GM21381 (cell line): Measurements from ENCODE around the gene LZTS2.

Experiments used
- ATAC-seq: cut with Tn5 transposase; IDR thresholded peaks from one replicate; pipeline ENCODE4 v1.9.1; 2021; ENCODE audit warnings: mild to moderate bottlenecking, moderate library complexity; ENCODE audit not compliant: unreplicated experiment

The LZTS2 gene

DNA sequence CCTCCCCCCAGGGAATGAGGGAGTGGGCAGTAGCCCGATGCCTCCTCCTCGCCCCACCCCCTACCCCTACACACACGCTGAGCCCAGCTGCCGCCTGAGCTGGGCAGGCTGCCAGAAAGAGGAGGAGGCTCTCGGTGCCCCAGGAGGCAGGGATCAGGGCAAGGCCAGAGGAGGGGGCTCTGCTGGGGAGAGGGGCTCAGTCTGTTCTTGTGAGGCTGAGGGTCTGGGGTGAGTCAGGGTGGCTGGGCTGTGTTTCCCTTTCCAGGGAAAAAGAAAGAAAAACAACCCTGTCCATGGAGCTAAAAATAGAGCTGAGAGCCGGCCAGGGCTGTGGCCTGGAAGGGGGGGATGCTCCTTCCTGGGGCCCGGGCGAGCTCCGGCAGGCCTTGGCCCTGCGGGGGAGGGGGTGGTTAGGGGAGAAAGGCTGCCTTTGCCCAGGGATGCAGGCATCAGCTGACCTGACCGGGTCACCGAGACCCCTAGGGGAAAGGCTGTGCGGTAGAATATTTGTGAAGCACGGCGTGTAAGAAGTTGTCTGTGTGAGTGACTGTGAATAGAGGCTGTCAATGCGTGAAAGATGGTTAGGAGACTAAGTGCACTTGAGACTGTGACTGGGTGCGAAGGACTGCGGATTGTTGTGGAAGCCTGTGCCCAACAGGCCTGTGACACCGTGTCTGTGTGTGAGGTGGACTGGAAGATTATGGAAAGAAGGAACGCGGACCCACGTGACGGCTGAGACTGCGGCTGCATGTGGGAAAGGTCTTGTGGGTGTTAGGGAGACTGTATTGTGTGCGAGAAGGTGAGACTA, 1.2 kb upstream of the LZTS2 start:
- peak; percentile 29 for ATAC-seq

DNA sequence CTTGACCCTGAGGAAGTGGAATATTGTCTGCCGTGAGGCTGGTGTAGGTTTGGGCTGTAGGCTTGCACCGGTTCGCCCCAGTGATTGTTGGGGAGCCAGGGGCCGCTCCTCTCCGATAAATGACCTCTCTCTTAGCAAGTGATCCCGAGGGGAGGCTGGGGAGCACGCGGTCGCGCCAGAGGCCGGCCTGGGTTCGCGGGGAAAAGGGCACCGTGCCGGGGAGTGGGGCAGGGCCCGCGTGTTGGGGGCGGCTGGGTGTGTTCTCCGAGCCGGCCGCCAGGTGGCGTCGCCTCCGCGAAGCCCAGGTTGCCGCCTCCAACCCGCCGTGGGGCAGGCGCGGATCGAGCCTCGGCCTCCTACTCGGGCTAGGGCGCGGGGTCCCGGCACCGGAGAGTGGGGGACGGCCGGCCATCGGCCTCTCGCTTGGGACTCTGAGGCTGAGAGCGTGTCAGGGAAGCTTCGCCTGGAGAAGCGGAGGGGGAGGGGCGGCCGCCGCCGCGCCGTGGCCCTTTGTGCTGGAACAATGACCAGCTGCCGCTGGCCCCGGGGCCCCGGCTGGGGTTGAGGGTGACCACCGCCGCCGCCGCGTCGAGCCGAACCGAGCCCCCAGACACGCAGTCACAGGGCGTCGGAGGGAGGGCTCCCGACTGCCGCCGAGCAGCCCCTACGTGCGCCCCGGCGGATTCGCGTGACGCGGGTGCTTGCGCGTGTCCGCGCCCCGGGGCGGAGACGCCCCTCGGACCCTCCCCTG, 442 bp upstream of the LZTS2 start:
- ATAC-seq = no peak

DNA sequence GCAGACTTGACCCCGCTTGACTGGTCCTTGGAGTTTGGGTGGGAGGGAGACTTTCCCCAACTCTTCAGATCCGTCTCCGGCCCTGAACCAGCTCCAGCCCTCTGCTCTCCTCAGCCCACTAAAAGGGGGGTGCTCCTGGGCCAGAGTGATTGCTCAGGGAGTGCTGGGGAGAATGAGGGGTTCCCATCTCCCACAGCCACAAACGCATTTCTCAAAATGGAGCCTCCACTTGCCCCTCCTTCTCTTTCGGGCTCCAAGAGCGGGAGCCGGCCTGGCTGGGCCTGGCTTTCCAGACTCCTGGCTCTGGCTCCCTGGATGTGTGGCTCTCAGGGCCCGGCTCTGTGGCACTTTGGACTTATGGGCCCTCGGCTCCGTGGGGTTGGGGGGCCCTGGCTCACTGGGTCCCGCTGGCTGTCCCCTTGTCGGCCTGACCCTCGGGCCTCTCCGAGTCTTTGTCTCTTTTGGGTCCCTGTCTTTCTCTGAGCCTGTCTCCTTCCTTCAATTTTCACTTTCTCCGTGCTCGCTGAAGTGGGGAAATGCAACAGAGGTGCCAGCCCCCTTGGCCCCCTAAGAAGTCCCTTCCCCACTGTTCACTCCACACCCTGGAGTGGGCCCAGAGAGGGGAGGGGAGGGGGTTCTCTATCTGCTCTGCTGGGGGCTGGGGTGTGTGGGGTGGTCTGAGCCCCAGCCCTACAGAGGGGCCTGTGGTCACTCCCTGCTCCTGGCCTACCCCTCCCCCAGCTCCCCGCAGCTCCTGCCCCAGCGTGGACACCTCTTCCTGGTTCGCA, 713 bp downstream of the LZTS2 start:
- ATAC-seq = no peak

DNA sequence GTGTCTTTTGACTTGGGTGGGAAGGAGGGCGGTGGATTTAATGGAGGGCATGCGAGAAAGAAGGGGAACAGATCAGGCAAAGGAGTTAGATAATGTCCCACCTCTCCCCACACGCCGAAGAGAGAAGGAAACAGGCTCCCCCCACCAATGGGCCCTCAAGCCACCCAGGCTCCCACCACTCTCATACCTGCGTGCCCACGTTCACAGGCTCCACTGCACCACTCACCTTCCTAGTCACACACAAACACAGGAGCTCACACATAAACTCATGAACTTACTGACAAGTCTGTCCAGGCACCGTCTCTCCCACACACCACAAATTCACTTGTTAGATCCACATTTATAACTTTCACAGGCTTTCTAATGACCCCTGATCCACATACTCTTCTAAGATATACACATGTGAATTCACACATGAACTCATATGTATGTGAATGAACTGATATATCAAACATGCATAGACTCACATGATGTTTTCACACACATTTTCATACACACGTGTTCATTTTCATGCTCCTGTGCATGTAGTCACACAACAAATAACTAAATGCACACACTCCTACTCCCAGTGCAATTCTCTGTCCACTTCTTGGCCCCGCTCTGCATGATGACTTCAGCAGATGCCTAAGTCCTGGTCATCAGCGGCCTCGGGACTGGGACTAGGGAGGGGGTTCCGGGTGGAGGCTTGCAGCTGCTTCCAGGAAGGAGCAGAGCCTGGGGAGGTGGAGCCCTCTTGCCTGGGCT, 1.5 kb downstream of the LZTS2 start:
- ATAC-seq = no peak

DNA sequence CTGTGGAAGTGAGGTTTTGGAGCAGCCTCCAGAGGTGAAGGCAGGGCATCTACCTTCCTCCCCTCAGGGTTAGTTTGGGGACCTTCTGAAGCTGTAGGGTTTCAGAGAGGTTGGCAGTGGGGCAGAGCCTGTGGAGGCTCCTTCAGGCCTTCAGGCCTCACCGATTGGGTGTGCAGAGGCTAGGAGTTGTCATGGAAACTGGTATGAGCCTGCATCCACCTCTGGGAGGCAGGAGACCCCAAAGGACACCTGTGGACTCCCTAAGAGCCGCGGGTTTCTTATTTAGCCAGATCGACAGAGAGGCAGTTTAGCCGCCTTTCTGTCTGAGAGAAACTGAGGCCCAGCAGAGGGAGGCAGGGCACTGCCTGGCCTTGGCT, 2.0 kb downstream of the LZTS2 start:
- ATAC-seq = no peak

DNA sequence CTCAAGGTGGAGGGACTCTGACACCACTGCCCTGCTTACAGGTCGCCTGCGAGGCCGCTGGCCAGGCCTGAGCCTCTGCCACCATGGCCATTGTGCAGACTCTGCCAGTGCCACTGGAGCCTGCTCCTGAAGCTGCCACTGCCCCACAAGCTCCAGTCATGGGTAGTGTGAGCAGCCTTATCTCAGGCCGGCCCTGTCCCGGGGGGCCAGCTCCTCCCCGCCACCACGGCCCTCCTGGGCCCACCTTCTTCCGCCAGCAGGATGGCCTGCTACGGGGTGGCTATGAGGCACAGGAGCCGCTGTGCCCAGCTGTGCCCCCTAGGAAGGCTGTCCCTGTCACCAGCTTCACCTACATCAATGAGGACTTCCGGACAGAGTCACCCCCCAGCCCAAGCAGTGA, 2.8 kb downstream of the LZTS2 start:
- no peak for ATAC-seq

DNA sequence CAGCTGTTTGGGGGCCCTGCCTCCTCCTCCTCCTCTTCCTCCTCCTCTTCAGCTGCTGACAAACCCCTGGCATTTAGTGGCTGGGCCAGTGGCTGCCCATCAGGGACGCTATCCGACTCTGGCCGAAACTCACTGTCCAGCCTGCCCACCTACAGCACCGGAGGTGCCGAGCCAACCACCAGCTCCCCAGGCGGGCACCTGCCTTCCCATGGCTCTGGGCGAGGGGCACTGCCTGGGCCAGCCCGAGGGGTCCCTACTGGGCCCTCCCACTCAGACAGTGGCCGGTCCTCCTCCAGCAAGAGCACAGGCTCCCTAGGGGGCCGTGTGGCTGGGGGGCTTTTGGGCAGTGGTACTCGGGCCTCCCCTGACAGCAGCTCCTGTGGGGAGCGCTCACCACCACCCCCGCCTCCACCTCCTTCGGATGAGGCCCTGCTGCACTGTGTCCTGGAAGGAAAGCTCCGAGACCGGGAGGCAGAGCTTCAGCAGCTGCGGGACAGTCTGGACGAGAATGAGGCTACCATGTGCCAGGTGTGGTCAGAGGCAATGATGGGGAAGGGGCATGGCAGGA, 4.1 kb downstream of the LZTS2 start:
- no peak for ATAC-seq

DNA sequence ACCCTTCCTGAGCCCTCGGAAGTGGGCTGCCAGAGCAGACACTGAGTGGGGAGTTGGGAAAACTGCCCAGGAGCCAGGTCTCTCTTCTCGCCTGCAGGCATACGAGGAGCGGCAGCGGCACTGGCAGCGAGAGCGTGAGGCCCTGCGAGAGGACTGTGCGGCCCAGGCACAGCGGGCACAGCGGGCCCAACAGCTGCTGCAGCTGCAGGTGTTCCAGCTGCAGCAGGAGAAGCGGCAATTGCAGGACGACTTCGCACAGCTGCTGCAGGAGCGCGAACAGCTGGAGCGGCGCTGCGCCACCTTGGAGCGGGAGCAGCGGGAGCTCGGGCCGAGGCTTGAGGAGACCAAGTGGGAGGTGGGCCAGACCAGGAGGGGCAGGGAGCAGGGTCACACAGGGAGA, 5.8 kb downstream of the LZTS2 start:
- no peak for ATAC-seq

DNA sequence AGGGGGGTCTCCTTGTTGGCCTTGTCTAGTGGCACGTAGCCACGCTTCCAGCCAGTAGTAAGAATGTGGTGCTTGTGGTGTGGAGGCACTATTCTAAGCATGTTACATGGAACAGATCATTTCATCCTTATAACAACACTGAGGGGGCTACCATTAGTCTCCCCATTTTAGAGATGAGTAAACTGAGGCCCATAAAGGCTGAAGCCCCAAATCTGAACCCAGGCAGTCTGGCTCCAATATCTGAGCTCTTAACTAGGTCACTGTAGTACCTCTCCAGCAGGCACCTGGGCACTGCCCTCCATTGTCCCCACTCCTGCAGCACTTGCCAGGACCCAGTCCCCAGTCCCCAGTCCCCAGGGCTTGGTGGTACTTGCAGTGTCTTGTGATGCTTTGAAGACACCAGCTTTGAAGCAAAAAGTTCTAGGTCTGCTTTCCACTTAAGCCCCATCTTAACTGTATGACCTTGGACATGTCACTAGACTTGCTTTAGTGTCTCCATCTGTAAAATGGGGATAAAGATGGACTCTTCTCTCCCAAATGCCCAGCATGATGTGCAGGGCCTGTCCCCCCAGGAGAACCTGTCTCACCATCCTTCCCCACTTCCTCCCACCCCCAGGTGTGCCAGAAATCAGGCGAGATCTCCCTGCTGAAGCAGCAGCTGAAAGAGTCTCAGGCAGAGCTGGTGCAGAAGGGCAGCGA, 6.4 kb downstream of the LZTS2 start:
- ATAC-seq = no peak

DNA sequence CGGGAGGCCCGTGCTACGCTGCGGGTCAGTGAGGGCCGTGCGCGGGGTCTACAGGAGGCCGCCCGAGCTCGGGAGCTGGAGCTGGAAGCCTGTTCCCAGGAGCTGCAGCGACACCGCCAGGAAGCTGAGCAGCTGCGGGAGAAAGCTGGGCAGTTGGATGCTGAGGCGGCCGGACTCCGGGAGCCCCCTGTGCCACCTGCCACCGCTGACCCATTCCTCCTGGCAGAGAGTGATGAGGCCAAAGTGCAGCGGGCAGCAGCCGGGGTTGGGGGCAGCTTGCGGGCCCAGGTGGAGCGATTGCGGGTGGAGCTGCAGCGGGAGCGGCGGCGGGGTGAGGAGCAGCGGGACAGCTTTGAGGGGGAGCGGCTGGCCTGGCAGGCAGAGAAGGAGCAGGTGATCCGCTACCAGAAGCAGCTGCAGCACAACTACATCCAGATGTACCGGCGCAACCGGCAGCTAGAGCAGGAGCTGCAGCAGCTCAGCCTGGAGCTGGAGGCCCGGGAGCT, 7.0 kb downstream of the LZTS2 start:
- no peak for ATAC-seq

DNA sequence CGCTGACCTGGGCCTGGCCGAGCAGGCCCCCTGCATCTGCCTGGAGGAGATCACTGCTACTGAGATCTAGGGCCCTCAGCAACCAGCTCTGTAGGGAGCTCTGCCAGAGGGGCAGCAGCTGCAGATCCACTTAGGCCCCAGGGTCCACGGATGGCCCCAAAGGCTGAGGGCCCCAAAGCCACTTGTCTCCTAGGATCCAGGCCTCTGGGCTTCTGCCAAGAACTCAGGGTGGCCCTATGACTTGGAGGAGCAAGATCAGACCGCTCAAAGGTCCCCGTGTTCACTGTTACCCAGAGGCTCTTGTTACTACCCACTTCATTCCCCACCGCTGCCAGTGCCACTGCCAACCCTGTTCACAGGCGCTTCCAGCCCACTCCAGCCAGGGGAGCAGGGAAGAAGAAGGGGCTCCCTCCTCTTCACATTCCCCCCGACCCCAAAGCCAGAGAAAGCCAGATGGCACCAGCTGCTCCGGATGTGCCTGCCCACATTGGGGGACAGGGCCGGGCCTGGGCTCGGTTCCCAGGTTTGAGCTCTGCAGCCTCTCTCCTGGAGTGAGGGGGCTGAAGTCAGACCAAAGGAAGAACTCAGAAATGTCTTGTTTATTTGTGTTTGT, 7.6 kb downstream of the LZTS2 start:
- no peak for ATAC-seq

DNA sequence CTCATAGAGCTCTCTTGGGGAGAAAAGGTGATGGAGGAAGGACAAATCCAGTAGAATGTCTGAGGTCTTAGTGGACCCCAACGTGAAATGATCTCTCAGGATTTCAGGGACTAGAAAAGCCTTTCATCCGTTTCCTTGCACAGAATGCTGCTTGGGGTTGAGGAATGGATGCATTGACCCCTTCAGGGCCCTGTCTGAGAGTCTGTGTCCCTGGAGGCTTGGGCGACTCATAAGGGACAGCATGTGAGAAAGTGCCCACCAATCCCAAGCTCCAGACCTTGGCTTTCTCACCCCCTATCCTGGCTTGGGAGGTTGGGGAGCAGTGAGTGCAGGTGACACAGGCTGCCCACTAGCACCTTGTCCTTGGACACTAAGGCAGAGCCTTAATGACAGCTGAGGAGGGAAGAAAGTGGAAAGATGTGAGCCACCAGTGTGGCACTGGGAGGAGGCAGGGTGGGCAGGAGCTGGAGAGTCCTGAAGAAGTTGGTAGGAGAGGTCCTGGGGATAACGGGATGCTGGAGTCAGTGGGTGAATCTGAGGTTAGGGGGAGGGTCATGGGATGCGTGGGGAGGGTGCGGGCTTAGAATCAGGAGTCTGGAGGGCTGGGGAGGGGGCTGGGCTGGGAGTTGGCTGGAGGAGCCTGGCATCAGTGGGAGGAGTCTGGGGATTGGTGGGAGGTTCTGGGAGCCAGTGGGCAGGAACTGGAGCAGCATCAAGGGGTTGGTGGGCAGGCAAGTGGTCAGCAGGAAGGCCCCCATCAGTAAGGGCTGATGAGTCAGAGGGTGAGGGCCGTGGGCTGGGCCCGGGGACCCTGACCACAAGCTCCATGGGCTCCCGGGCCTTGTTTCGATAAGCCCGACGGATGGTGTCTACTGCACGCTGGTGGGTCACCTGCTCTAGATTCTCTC, 8.6 kb downstream of the LZTS2 start:
- no peak for ATAC-seq

DNA sequence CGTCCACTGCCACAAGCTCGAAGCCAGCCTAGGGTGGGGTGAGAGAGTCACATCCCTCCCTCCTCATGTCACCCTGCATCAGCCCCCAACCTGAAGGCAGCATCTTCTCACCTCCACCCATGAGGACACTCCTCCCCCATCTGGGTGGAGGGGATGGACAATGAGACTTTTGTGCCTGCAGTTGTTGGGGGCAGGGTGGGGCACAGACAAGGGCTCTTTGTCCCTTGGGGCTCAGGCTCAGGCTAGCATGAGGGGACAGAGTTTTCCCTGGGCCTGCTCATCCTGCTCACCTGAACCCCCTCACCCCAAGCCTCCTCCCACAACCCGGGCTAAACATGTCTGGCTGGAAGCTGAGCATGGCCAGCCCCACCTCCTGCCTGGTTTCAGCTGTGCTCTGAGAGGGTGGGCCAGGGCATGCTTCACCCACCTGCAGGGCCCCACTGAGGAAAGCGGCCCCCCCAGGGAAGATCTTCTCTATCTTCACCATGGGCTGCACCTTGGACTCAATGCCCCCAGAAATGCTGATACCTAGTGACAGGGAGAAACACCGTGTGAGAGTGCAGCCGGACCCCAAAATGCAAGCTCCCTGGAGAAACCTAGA, 9.3 kb downstream of the LZTS2 start:
- ATAC-seq = no peak

DNA sequence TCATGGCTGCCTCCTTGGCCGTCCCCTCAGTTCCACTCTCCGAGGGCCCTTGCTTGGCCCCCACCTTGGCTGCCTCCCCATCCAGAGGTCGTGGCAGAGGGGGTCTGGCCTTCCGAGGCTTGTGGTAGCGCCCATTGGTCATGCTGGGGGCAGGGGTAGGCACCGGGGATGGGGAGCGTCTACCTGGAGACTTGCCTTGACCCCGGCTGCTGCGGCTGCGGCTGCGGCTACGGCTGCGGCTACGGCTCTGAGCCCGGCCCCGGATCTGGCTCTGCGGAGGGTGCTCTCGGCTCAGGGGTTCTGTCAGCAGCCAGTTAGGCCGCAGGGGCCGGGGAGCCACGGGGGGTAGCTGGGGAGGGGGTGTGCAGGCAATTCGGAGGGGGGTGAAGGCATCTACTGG, 10.7 kb downstream of the LZTS2 start:
- no peak for ATAC-seq

DNA sequence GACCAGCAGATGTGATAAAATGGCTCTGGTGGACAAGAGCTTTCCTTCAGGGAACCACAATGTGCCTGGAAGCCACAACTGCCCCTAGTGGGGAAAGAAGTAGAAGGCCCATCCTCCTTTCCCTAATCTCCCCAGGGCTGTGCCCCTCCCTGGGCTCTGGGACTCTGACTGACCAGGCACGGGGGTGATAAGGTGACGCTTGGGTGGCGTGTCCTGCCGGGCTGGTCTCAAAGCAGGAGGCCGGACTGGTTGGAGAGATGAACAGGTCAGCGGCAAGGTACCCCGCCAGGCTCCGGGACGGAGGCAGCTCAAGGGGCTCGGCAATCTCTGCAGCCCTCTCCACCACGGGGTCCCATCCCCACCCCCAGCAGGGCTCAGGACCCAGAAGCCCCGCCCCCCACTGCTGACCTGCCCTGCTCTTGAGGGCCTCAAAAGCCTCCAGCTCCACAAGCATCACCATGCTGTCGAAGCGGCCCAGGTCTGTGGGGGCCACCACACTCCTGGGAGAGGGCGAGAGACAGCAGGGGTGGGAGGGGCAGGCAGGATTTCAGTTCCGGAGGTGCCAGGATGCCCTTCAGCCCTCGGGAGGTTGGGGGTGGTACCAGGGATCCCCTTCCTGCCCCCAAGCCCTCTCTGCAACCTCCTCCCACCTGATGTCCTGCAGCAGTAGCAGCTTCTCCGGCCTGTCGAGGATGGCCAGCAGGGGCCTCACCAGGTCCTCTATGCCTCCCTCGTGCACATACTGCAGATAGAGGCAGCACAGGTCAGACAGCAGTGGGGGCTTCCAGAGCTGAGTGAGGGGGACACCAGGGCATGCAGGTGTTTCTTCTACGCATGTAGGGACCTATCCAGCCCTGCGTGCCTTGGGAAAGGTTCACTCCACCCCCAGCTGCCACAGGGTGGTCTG, 12.2 kb downstream of the LZTS2 start:
- no peak for ATAC-seq

DNA sequence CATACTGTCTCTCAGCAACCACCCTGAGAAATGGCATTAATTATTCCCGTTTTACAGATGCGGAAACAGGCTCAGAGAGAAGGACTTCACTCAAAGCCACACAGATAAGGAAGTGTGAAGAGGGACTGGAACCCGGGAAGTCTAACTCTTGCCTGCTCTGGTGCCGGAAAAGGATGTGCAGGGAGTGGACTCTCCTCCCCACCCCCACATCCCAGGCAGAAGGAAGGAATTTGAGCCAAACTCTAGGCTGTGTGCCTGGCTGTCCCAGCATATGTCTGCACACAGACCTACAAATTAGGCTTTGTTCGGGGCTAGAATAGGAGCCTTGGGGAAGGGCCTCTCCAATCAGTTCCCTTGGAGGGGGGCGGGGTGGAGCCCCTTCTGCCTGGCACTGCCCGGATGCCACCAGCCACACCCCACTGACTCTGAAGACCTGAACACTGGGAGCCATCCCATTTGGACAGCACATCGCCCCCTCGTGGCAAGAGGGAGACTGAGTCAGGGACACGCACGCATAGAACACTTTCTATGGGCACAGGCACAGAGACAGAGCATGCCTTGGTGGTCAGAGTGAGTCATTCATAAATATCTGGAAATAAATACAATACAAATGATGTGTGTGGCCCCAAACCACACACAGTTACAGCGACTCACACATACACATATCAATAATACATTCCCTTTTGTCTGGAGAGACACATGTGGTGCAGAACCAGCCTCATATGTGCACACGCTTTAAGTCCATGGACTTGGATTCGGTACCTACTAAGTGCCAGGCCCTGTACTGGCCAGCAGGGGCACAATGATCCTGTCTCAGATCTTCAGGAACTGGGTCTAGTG, 13.1 kb downstream of the LZTS2 start:
- ATAC-seq = no peak
